HK-2 (cell line): ENCODE results near the gene EPGN.
A peak's percentile ranks its signal among the peaks of the same experiment; 100 is the strongest.

Source experiments
- DNase-seq: peaks from one replicate; pipeline ENCODE4 v3.0.0-alpha.2; 2018; ENCODE audit not compliant: unreplicated experiment

Gene EPGN

GRCh38 chr4:74311696-74312313, 3.5 kb downstream of the EPGN start:
- DNase-seq: no peak

- no peak for DNase-seq
These were observed 6.1 kb downstream of the EPGN start for GRCh38 chr4:74314329-74314728.

- DNase-seq: no peak
These were observed 6.7 kb downstream of the EPGN start for GRCh38 chr4:74314944-74315343.

DNA sequence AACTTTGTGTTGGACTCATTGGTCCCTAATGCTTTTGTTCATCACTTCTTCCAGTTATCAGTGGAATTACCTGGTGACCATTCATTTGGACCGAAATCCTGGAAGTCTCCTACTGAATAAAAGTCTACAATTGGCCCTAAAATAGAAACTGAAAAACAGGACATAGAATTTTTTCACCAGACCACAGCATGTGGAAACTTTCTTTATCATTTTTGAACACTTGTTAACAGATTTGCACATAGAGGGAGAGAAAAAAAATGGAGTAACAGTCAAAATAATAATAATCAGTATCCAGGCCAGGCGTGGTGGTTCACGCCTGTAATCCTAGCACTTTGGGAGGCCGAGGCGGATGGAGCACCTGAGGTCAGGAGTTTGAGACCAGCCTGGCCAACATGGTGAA, 7.1 kb downstream of the EPGN start:
- DNase-seq: no peak

DNA sequence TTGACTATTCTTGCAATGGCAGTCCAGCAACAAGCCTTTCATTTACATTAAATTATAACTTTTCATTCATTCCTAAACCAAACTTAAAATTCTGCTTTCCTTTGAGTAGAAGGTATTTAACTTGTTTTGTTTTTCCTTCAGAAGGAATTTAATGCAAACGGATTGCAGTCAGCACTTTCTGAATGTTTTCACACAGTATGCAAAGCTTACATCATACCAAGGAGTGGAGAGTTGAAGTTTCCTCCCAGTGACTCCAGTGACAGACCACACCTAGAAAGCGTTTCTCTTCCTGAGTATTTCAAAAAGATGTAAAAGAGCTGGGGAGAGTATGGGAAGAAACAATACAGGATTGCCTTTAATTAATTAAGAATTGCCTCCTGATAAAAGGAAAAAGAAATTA, 8.1 kb downstream of the EPGN start:
- no peak for DNase-seq

GRCh38 chr4:74317616-74318246, 9.5 kb downstream of the EPGN start:
- DNase-seq: no peak

DNA sequence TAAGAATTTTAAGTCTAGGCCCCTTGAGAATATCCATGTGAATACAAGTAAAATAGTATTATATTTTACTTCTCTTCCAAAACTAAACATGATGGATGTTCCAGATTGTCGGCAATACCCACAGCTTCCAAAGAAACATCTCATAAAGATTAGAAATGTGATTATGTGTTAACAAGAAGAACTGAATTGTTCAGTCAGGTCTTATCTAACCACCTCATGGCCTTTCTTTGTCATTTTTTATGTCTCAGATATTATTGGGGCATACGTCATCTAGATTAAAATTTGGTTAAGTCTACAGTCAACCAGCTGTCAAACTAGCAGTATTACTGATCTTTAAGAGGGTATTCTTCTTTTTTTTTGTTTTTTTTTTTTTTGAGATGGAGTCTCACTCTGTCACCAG, 10.0 kb downstream of the EPGN start:
- no peak for DNase-seq

GRCh38 chr4:74319470-74319869, 11.2 kb downstream of the EPGN start:
- no peak for DNase-seq

DNA sequence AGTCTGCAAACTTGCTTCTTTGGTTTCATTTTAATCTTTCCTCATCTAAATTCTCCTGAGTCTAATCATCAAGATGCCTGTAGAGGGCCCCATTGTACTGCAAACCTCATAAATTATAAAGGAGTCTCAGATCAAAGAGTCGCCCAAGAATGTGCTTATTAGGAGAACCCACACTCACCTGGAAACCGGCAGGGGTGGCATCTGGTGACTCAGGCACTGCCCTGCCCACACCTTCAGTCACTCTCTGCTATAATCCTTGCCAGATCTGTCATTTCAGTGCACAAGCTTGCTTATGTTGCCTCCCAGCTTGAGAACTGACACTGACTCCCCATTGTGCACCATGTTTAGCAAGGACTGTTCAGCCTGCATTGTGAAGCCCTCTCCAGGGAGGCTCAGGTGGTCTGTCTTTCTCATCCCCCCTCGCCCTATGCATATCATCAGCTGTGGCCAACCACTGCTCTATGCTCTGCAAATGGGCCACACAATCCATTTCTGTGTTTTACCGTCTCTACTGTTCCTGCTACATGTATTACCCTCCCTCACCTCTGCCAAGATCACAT, 12.4 kb downstream of the EPGN start:
- DNase-seq: peak; percentile 53

DNA sequence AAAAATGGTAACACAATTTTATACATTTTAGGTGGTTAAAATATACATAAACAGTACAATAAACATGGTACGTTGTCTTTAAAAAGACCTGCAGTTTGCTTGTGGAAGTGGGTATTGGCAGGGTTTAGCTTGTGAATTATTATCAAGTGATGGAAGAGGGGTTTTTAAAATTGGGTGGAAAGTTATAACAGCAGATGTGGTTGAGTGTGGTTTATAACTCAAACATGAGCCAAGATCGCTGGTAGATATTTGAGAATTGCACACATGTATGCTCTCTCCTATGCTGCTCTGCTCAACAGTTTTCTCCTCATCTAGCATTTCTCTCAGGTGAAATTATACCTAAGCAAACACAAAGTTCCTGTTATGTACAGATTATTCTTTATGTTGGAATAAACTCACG, 14.0 kb downstream of the EPGN start:
- DNase-seq: no peak

GRCh38 chr4:74323663-74324062, 15.4 kb downstream of the EPGN start:
- no peak for DNase-seq

- no peak for DNase-seq
These were observed 16.0 kb downstream of the EPGN start for GRCh38 chr4:74324262-74324661.

- no peak for DNase-seq
These were observed 17.6 kb downstream of the EPGN start for GRCh38 chr4:74325886-74326285.

GRCh38 chr4:74327762-74328161, 19.5 kb downstream of the EPGN start:
- no peak for DNase-seq

DNA sequence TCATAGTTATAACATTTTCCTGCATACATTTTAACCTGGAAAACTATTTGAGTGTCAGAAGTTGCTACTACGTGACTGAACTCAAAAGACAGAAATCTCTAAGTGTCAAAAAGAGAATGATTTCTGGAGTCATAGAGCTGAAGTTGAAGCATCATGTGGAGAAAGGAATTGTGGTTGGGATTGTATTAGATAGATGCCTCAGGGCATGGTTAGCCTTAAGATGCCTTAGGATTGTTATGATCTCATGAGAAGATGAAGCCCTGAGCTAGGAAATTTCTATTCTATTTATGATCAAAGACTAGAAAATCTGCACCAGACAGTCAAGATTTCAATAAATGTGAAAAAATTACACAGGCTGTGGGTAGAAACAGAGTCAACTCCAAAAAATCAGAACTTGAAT, 20.2 kb downstream of the EPGN start:
- DNase-seq: no peak

DNA sequence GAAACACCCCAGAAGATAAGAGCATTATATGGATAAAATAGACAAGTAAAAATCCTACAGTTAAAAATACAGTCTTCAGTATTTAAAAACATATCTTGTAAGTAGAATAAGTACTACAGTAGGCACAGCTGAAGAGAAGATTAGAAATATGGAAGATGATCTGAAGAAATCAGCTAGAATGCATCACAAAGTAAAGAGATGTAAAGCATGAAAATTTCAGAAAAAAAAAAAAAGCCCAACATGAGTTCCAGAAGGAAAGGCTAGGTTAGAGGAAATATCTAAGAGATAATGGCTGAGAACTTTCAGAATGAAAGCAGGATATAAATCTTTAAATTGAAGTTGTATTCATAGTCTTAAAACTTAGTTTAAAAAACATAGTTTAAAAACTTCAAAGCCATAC, 21.0 kb downstream of the EPGN start:
- no peak for DNase-seq

GRCh38 chr4:74330295-74330750, 22.1 kb downstream of the EPGN start:
- DNase-seq: no peak

- DNase-seq: no peak
These were observed 23.0 kb downstream of the EPGN start for GRCh38 chr4:74331252-74331651.

GRCh38 chr4:74331944-74332343, 23.7 kb downstream of the EPGN start:
- DNase-seq: no peak

- no peak for DNase-seq
These were observed 26.4 kb downstream of the EPGN start for GRCh38 chr4:74334636-74335035.

DNA sequence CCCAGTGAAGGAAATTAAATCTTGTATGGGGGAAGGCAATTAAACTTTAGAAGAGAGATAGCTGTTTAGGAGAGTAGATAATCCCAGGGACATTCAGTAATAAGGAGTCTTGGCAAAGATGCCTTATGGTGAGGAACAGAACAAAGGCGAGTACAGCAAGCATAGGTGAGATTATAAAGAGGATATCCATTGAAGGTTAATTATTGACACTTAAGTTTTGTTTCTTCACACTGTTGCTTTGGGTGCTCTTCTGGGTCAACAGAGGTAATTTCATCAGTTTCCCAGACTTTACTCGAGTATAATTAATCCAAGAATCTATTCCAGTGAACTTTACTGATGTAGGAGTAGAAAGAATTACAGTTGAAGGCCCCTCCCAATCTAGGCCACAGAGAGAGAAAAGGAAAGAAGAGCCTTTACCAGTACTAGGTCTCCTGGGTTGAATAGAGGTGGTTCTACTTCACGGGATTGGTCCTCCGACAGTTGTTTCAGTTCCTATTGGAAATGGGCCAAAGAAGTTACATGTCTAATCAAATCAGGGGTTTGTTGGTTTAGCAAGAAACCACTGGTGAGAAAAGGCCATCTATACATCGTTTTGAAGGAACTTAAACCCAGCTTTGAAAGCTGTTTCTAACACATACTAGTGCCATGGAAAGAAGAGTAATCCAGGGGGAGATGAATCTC, 27.2 kb downstream of the EPGN start:
- no peak for DNase-seq

GRCh38 chr4:74338792-74339333, 30.6 kb downstream of the EPGN start:
- no peak for DNase-seq

GRCh38 chr4:74339501-74339900, 31.2 kb downstream of the EPGN start:
- no peak for DNase-seq
